H1 (cell line): Measurements from ENCODE around the gene ENTPD6. TPM values are rescaled to one million over a fixed set of nuclear protein-coding genes. Genes with fewer than 3 reads are reported as not detected.

Experiments used
- CTCF ChIA-PET: fragments of 300-600 bp; sonication (Branson Sonifier 250); formaldehyde crosslinking; loops from one replicate; lab custom pipeline; 2021; ENCODE audit not compliant: partially characterized antibody; lab: Charles Lee
- POLR2A ChIA-PET: fragments of 300-600 bp; sonication (Branson Sonifier 250); formaldehyde crosslinking; loops from one replicate; lab custom pipeline; 2021; ENCODE audit warnings: inconsistent platforms; ENCODE audit not compliant: partially characterized antibody; lab: Charles Lee
- DNase-seq, 2 experiments: peaks; one replicate each; pipeline versions ENCODE4 v3.0.0 to v3.0.0-alpha.2; 2010 to 2022; ENCODE audit warnings: low spot score in 2 of 2, low read depth in 1 of 2, mixed read lengths in 1 of 2
- FAIRE-seq: peaks from 2 replicates; lab custom pipeline; 2011; peaks lifted over from hg19 to GRCh38; lab: Jason Lieb, UNC
- H2AFZ ChIP-seq: 2 replicates; pipeline ENCODE4 v1.8.1; 2012; ENCODE audit warnings: low read length, inconsistent platforms
- H2AK5ac ChIP-seq: 2 replicates; pipeline ENCODE4 v1.6.1; 2013; ENCODE audit warnings: low read depth, low read length
- H2BK120ac ChIP-seq: replicated peaks from 2 replicates; pipeline ENCODE3; 2013; ENCODE audit warnings: low read depth, low read length, inconsistent platforms
- H2BK12ac ChIP-seq: 2 replicates; pipeline ENCODE4 v1.6.1; 2013; ENCODE audit warnings: low read depth, low read length
- H2BK15ac ChIP-seq: 2 replicates; pipeline ENCODE4 v1.6.1; 2013; ENCODE audit warnings: low read length
- H2BK20ac ChIP-seq: 2 replicates; pipeline ENCODE4 v1.6.1; 2013; ENCODE audit warnings: low read length
- H2BK5ac ChIP-seq: 2 replicates; pipeline ENCODE4 v1.6.1; 2013; ENCODE audit warnings: low read depth, low read length
- H3K14ac ChIP-seq: 2 replicates; pipeline ENCODE4 v1.6.1; 2013; ENCODE audit warnings: inconsistent platforms; ENCODE audit not compliant: insufficient read length
- H3K18ac ChIP-seq: 2 replicates; pipeline ENCODE4 v1.6.1; 2013; ENCODE audit warnings: low read length; ENCODE audit errors: extremely low read depth
- H3K23ac ChIP-seq: 2 replicates; pipeline ENCODE4 v1.6.1; 2013; ENCODE audit warnings: inconsistent platforms; ENCODE audit not compliant: insufficient read length
- H3K23me2 ChIP-seq: 2 replicates; pipeline ENCODE4 v1.6.1; 2013; ENCODE audit warnings: low read depth, low read length
- H3K27ac ChIP-seq: 2 replicates; pipeline ENCODE4 v1.6.1; 2011; ENCODE audit warnings: low read depth, low read length, inconsistent platforms
- H3K27me3 ChIP-seq, 4 experiments: replicated peaks in 1 of 4; 1 replicate in 1 of 4; 2 replicates in 3 of 4; pipeline versions ENCODE4 v1.6.1 to v1.8.1; 2011 to 2013; ENCODE audit warnings: low read length in 3 of 4, mild to moderate bottlenecking in 3 of 4, inconsistent platforms in 2 of 4, mixed read lengths in 2 of 4, moderate library complexity in 1 of 4; ENCODE audit not compliant: control insufficient read depth in 3 of 4, insufficient read depth in 3 of 4; ENCODE audit errors: extremely low read depth in 1 of 4
- H3K36me3 ChIP-seq, 4 experiments: 2 replicates each; pipeline versions ENCODE4 v1.6.1 to v1.8.1; 2011 to 2013; ENCODE audit warnings: mild to moderate bottlenecking in 4 of 4, low read length in 3 of 4, moderate library complexity in 2 of 4, control low read depth in 1 of 4, inconsistent platforms in 1 of 4; ENCODE audit not compliant: insufficient read depth in 4 of 4, control insufficient read depth in 2 of 4
- H3K4ac ChIP-seq: replicated peaks from 2 replicates; pipeline ENCODE3; 2013; ENCODE audit warnings: low read length, low read depth, mixed read lengths, inconsistent platforms; ENCODE audit not compliant: insufficient read length
- H3K4me1 ChIP-seq, 4 experiments: replicated peaks in 1 of 4; 1 replicate in 1 of 4; 2 replicates in 3 of 4; pipeline versions ENCODE4 v1.6.1 to v1.8.1; 2011 to 2013; ENCODE audit warnings: low read length in 3 of 4, inconsistent platforms in 2 of 4, mixed read lengths in 1 of 4; ENCODE audit not compliant: insufficient read depth in 4 of 4, control insufficient read depth in 3 of 4
- H3K4me2 ChIP-seq, 2 experiments: 2 replicates each; pipeline versions ENCODE4 v1.6.1 to v1.8.1; 2011 to 2013; ENCODE audit warnings: low read depth in 2 of 2, low read length in 2 of 2, control low read depth in 1 of 2, inconsistent platforms in 1 of 2, mild to moderate bottlenecking in 1 of 2; ENCODE audit not compliant: insufficient read depth in 1 of 2
- H3K4me3 ChIP-seq, 4 experiments: fragments of 200-600, 300-600 bp in 1 of 4; sonication (generic), shearing (Covaris generic), sonication (Bioruptor Twin) in 1 of 4; 2 replicates each; pipeline versions ENCODE4 v1.5.1 to v1.8.1; 2011 to 2016; ENCODE audit warnings: low read length in 4 of 4, low read depth in 3 of 4, control low read depth in 2 of 4, inconsistent platforms in 2 of 4, mild to moderate bottlenecking in 2 of 4, mixed read lengths in 1 of 4, moderate library complexity in 1 of 4; ENCODE audit not compliant: insufficient read depth in 2 of 4; ENCODE audit errors: extremely low read depth in 1 of 4
- H3K56ac ChIP-seq: replicated peaks from 2 replicates; pipeline ENCODE3; 2013; ENCODE audit warnings: low read depth, mild to moderate bottlenecking, mixed read lengths, low read length, inconsistent platforms; ENCODE audit not compliant: insufficient read length
- H3K79me1 ChIP-seq: 2 replicates; pipeline ENCODE4 v1.6.1; 2013; ENCODE audit warnings: low read depth, low read length, control low read depth
- H3K79me2 ChIP-seq, 2 experiments: 2 replicates each; pipeline versions ENCODE4 v1.6.1 to v1.8.1; 2012 to 2013; ENCODE audit warnings: low read length in 2 of 2, mild to moderate bottlenecking in 2 of 2, inconsistent platforms in 1 of 2; ENCODE audit not compliant: insufficient read depth in 2 of 2, control insufficient read depth in 1 of 2
- H3K9ac ChIP-seq, 4 experiments: replicated peaks in 1 of 4; 1 replicate in 1 of 4; 2 replicates in 3 of 4; pipeline versions ENCODE4 v1.6.1 to v1.8.1; 2011 to 2013; ENCODE audit warnings: low read depth in 3 of 4, low read length in 3 of 4, control low read depth in 2 of 4, mild to moderate bottlenecking in 2 of 4, moderate library complexity in 2 of 4, inconsistent platforms in 1 of 4; ENCODE audit errors: extremely low read depth in 1 of 4
- H3K9me3 ChIP-seq, 2 experiments: 2 replicates each; pipeline versions ENCODE4 v1.6.1 to v1.8.1; 2012 to 2013; ENCODE audit warnings: mild to moderate bottlenecking in 2 of 2, moderate library complexity in 2 of 2, control low read depth in 1 of 2, inconsistent platforms in 1 of 2, low read depth in 1 of 2, low read length in 1 of 2, mixed read lengths in 1 of 2; ENCODE audit not compliant: insufficient read depth in 2 of 2
- H4K20me1 ChIP-seq, 2 experiments: replicated peaks in 1 of 2; 2 replicates each; pipeline versions ENCODE3 to v1.8.1; 2011 to 2013; ENCODE audit warnings: inconsistent platforms in 2 of 2, low read length in 2 of 2, mild to moderate bottlenecking in 1 of 2; ENCODE audit not compliant: insufficient read depth in 2 of 2, control insufficient read depth in 1 of 2
- H4K5ac ChIP-seq: 2 replicates; pipeline ENCODE4 v1.6.1; 2013; ENCODE audit warnings: low read length, low read depth, mixed read lengths, inconsistent platforms; ENCODE audit not compliant: insufficient read length
- H4K8ac ChIP-seq: 2 replicates; pipeline ENCODE4 v1.8.0; 2013; ENCODE audit warnings: mild to moderate bottlenecking, moderate library complexity, low read length, inconsistent platforms; ENCODE audit not compliant: insufficient read depth; ENCODE audit errors: extremely low read depth
- H4K91ac ChIP-seq: replicated peaks from 2 replicates; pipeline ENCODE3; 2013; ENCODE audit warnings: low read length, mixed read lengths, inconsistent platforms; ENCODE audit not compliant: insufficient read length
- ASH2L ChIP-seq: fragments of 200-600, 300-600 bp; sonication (generic); IDR thresholded peaks from one replicate; pipeline ENCODE4 v1.7.1; 2017; ENCODE audit warnings: low read length
- CREB1 ChIP-seq: IDR thresholded peaks from 2 replicates; pipeline ENCODE4 v1.6.1; 2012; ENCODE audit warnings: inconsistent platforms
- PHF8 ChIP-seq: fragments of 200-600 bp; sonication (generic); conservative IDR thresholded peaks from 2 replicates; pipeline ENCODE4 v1.7.1; 2012; ENCODE audit warnings: low read depth, mild to moderate bottlenecking, inconsistent platforms, low read length, moderate library complexity
- POLR2A ChIP-seq, 2 experiments: IDR thresholded peaks; 1 replicate in 1 of 2; 2 replicates in 1 of 2; pipeline ENCODE4 v1.6.1; 2011; ENCODE audit warnings: low read depth in 2 of 2, low read length in 2 of 2, mild to moderate bottlenecking in 2 of 2; ENCODE audit errors: control extremely low read depth in 1 of 2
- RNF2 ChIP-seq: fragments of 200-900, 300-1000 bp; sonication (generic); IDR thresholded peaks from 2 replicates; pipeline ENCODE4 v1.7.1; 2016; ENCODE audit warnings: borderline replicate concordance, low read depth, mild to moderate bottlenecking, antibody characterized with exemption, low read length; ENCODE audit not compliant: poor library complexity, severe bottlenecking; ENCODE audit errors: missing control alignments
- SIRT6 ChIP-seq: IDR thresholded peaks from one replicate; pipeline ENCODE4 v1.7.1; 2012; ENCODE audit warnings: low read length, inconsistent platforms
- TAF1 ChIP-seq: IDR thresholded peaks from 2 replicates; pipeline ENCODE4 v1.6.1; 2011; ENCODE audit warnings: mild to moderate bottlenecking, low read depth, low read length
- TCF12 ChIP-seq: IDR thresholded peaks from 2 replicates; pipeline ENCODE4 v1.6.1; 2011; ENCODE audit warnings: low read depth, mild to moderate bottlenecking, low read length
- WGBS, 2 experiments: shearing (Covaris generic) in 1 of 2; methylation state at CpG; one replicate each; pipeline versions ENCODE4 v1.1.6 to v1.1.7; 2013 to 2015; ENCODE audit warnings: low lambda C conversion rate in 2 of 2, mixed read lengths in 2 of 2, inconsistent platforms in 1 of 2, low coverage in 1 of 2, missing lambda C conversion rate in 1 of 2; ENCODE audit not compliant: insufficient replicate concordance in 2 of 2, insufficient coverage in 1 of 2, insufficient read length in 1 of 2; ENCODE audit errors: extremely low coverage in 1 of 2, missing lambda C conversion rate in 1 of 2; 5-methylcytosine and 5-hydroxymethylcytosine counted together
- long read RNA-seq, 2 experiments: library from RNA in 1 of 2; library from capped mRNA in 1 of 2; stranded (forward); transcript quantifications; one replicate each; pipeline ENCODE4 v2.0.0, GENCODE V29; 2021; ENCODE audit warnings: inconsistent platforms in 1 of 2
- polyA minus RNA-seq, 3 experiments: library from RNA; depleted of rRNA, polyadenylated mRNA; stranded (reverse); fragments of >200 nt; gene quantifications; 1 replicate in 2 of 3; 2 replicates in 1 of 3; pipeline ENCODE4 v1.2.3, GENCODE V29; 2011
- polyA plus RNA-seq, 7 experiments: library from polyadenylated mRNA; depleted of rRNA in 3 of 7; stranded (reverse) in 5 of 7; unstranded in 2 of 7; fragments of >200 nt in 5 of 7; fragments of 200-250 nt in 2 of 7; gene quantifications; 1 replicate in 5 of 7; 2 replicates in 1 of 7; 4 replicates in 1 of 7; pipeline versions ENCODE4 v1.2.1 to v1.2.3, GENCODE V29; 2011 to 2013; ENCODE audit warnings: missing spikeins in 2 of 7, mixed read lengths in 2 of 7
- total RNA-seq: library from RNA; stranded (reverse); fragmentation: NEBNext Ultra II Directional; extraction: Animal tissue kit (Norgen Biotek cat#: 25700); gene quantifications from 2 replicates; pipeline ENCODE4 v1.2.1, GENCODE V29; 2021

Gene ENTPD6
- 43.9 and 47.8 TPM in 2 replicates for total RNA-seq
- polyA plus RNA-seq (2011; rRNA removed): 57.3 and 70.6 TPM in 2 replicates
- 61.6 TPM for polyA plus RNA-seq (2011; cell fraction: cytosol; rRNA removed)
- polyA plus RNA-seq (2011; cell fraction: nucleus; rRNA removed): 144 TPM
- polyA plus RNA-seq (2012, experiment 1 of 2): 30.1 to 46.8 TPM (median 43.0 TPM) in 4 replicates
- 40.5 TPM for polyA plus RNA-seq (2012, experiment 2 of 2)
- 35.9 TPM for polyA plus RNA-seq (2013, experiment 1 of 2)
- 33.7 TPM for polyA plus RNA-seq (2013, experiment 2 of 2)
- polyA minus RNA-seq (2011; rRNA and poly(A)+ RNA removed): 34.9 and 35.3 TPM in 2 replicates
- 24.4 TPM for polyA minus RNA-seq (2011; cell fraction: cytosol; rRNA and poly(A)+ RNA removed)
- polyA minus RNA-seq (2011; cell fraction: nucleus; rRNA and poly(A)+ RNA removed): 32.4 TPM
- long read RNA-seq, experiment 1, partial matches to known transcripts: 5 of 20 reads
- long read RNA-seq, experiment 1, other reads (novel, unspliced or antisense): 13 of 20 reads
- long read RNA-seq, experiment 2, partial matches to known transcripts: 1 of 7 reads
- long read RNA-seq, experiment 2, other reads (novel, unspliced or antisense): 2 of 7 reads

GRCh38 chr20:25195014-25195961 lies at the start of gene ENTPD6:
ENTPD6 (plus strand) TSS chr20:25195712; CDS start chr20:25206537, 10,825 bp downstream.
- WGBS, 2 experiments: 18% methylated on average over 38 of the region's 75 CpGs; no CpG with 5 or more reads in 1 of the 2 experiments
- Histone ChIP-seq H4K8ac (peak within 1 kb of the TSS; percentile 93), H2BK15ac (no peak within 1 kb of the TSS; the same call in 1 of the 2 replicates), H2BK120ac (no peak within 1 kb of the TSS), H3K4me3 (peak within 1 kb of the TSS; percentile 73 to 94 (median 80)), H3K14ac (no peak within 1 kb of the TSS), H2AFZ (peak within 1 kb of the TSS; percentile 27), H3K56ac (peak within 1 kb of the TSS; percentile 20), H3K18ac (peak within 1 kb of the TSS; percentile 83), H3K4ac (no peak within 1 kb of the TSS), H3K27me3 (peaks cover 0 to 6% (median under 1%) of the 10 kb centered on the region in 4 experiments; a peak in 3 of 7 replicates), H3K23ac (no peak within 1 kb of the TSS), H4K5ac (peak within 1 kb of the TSS; percentile 15), H3K23me2 (peaks cover 12% of the 10 kb centered on the region; the same call in 1 of the 2 replicates), H2BK5ac (peak within 1 kb of the TSS; percentile 7; the same call in 1 of the 2 replicates), H3K79me1 (peaks cover 6% of the 10 kb centered on the region), H3K27ac (no peak within 1 kb of the TSS; the same call in 1 of the 2 replicates), H3K9ac (peak within 1 kb of the TSS; percentile 38 to 65 (median 58)), H3K9me3 (no peaks in the 10 kb centered on the region), H4K91ac (peak within 1 kb of the TSS; percentile 49), H4K20me1 (peaks cover 2 to 10% of the 10 kb centered on the region in 2 experiments), H3K4me1 (peaks cover 4 to 12% (median 10%) of the 10 kb centered on the region in 4 experiments), H2BK12ac (no peak within 1 kb of the TSS), H3K79me2 (no peaks in the 10 kb centered on the region; a peak in 1 of 4 replicates), H3K36me3 (no peaks in the 10 kb centered on the region), H3K4me2 (peak within 1 kb of the TSS; percentile 99 to 100), H2AK5ac (no peak within 1 kb of the TSS), H2BK20ac (no peak within 1 kb of the TSS)
- ChIA-PET CTCF (interaction anchor here (0.6 to 2.2 kb wide), 9 partner anchors 8 to 201 kb away, joined by 3 to 5 read pairs (median 4); no protein-coding TSS in a partner anchor), POLR2A (interaction anchor here (1.1 to 1.3 kb wide), 2 partner anchors 31 to 117 kb away, joined by 3 to 4 read pairs; no protein-coding TSS in a partner anchor)
- no peak for FAIRE-seq
- peak in 1 of 2 experiments; percentile 93 for DNase-seq
- TF ChIP-seq SIRT6 (no peak), TAF1 (peak; percentile 48), RNF2 (no peak), TCF12 (no peak), POLR2A (IDR thresholded peaks at IDR 0.05; ENCODE audit: control extremely low read depth in 1 of 2, low read depth in 2 of 2, low read length in 2 of 2) (peak in 1 of 2 experiments; percentile 63; a peak in 1 of 3 replicates), CREB1 (peak; percentile 85), ASH2L (no peak), PHF8 (peak; percentile 70)
